Islet of Langerhans (tissue), 1 donor: ENCODE results near the gene RFNG.

Experiments
- FAIRE-seq: peaks from one replicate; lab custom pipeline; 2011; peaks lifted over from hg19 to GRCh38; lab: Jason Lieb, UNC

RFNG gene

GRCh38 chr17:82013772-82014321, 37.8 kb downstream of the RFNG start:
- FAIRE-seq: no peak

GRCh38 chr17:82013341-82013740, 38.3 kb downstream of the RFNG start:
- no peak for FAIRE-seq

GRCh38 chr17:82012640-82013295, 38.8 kb downstream of the RFNG start:
- no peak for FAIRE-seq

GRCh38 chr17:82012261-82012639, 39.4 kb downstream of the RFNG start:
- no peak for FAIRE-seq

- no peak for FAIRE-seq
These were observed 39.9 kb downstream of the RFNG start for GRCh38 chr17:82011617-82012187.

- FAIRE-seq: no peak
These were observed 40.8 kb downstream of the RFNG start for GRCh38 chr17:82010575-82011525.

- no peak for FAIRE-seq
These were observed 42.2 kb downstream of the RFNG start for GRCh38 chr17:82009413-82009812.

GRCh38 chr17:82008941-82009405, 42.6 kb downstream of the RFNG start:
- FAIRE-seq: no peak

- FAIRE-seq: no peak
These were observed 43.2 kb downstream of the RFNG start for GRCh38 chr17:82008258-82008940.

GRCh38 chr17:82007495-82008257, 43.9 kb downstream of the RFNG start:
- no peak for FAIRE-seq

- no peak for FAIRE-seq
These were observed 44.5 kb downstream of the RFNG start for GRCh38 chr17:82007228-82007494.

- no peak for FAIRE-seq
These were observed 45.0 kb downstream of the RFNG start for GRCh38 chr17:82006468-82007227.

GRCh38 chr17:82005701-82006348, 45.8 kb downstream of the RFNG start:
- FAIRE-seq: no peak

- FAIRE-seq: no peak
These were observed 46.8 kb downstream of the RFNG start for GRCh38 chr17:82004517-82005455.

GRCh38 chr17:82003411-82004381, 47.9 kb downstream of the RFNG start:
- no peak for FAIRE-seq

GRCh38 chr17:82001571-82002056, 50.0 kb downstream of the RFNG start:
- no peak for FAIRE-seq

GRCh38 chr17:82000803-82001570, 50.6 kb downstream of the RFNG start:
- FAIRE-seq: no peak
